GM12878 (cell line): Measurements from ENCODE around the gene LIMCH1.

Source experiments
- EZH2 ChIP-seq: IDR thresholded peaks from 2 replicates; pipeline ENCODE4 v1.6.1; 2012; ENCODE audit warnings: low read depth, mild to moderate bottlenecking, control low read depth, inconsistent platforms, low read length, borderline replicate concordance; ENCODE audit not compliant: control insufficient read depth
- RAD21 ChIP-seq: IDR thresholded peaks from 2 replicates; pipeline ENCODE4 v1.6.1; 2011; ENCODE audit warnings: mild to moderate bottlenecking, low read depth, low read length, moderate library complexity; ENCODE audit not compliant: insufficient read depth
- RFX5 ChIP-seq: IDR thresholded peaks from 2 replicates; pipeline ENCODE4 v1.6.1; 2011; ENCODE audit warnings: low read depth, low read length, improper control_type of control experiment
- SMARCA5 ChIP-seq: fragments of 450-650 bp; IDR thresholded peaks from 2 replicates; pipeline ENCODE4 v1.6.1; 2017; ENCODE audit warnings: mild to moderate bottlenecking
- TF ChIP-seq, protein P1 (sequence below), 3 experiments: IDR thresholded peaks in 2 of 3; conservative IDR thresholded peaks in 1 of 3; 2 replicates each; pipeline ENCODE4 v1.5.1; 2011; ENCODE audit warnings: low read depth in 3 of 3, low read length in 3 of 3, mild to moderate bottlenecking in 3 of 3, control low read depth in 2 of 3, moderate library complexity in 2 of 3, inconsistent platforms in 1 of 3, mixed read lengths in 1 of 3; ENCODE audit not compliant: control insufficient read depth in 2 of 3, insufficient read depth in 1 of 3; ENCODE audit errors: extremely low read depth in 1 of 3

DNA sequence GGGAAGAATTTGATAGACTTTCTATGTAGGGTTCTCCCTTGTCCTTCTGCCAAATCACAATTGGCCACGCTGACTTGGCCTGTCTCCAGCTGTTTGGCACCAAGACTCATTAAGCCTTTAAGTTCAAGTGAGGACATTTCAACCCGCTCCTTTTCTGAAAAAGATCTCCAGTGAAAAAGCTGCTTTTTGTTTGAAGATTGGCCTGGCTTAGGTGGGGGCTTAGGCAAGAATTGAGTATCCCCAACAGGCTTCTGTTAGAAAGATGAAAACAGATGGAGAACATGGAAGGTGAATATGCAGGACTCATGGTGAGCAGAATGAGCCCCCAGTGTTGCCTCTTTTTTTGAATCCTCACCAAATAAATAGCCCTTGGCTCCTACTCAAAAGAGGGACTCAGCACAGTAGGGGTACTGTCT is 28.5 kb upstream of the LIMCH1 start:
- TF ChIP-seq EZH2 (no peak), RFX5 (no peak), SMARCA5 (no peak), RAD21 (no peak)
- TF ChIP-seq, protein P1, sequence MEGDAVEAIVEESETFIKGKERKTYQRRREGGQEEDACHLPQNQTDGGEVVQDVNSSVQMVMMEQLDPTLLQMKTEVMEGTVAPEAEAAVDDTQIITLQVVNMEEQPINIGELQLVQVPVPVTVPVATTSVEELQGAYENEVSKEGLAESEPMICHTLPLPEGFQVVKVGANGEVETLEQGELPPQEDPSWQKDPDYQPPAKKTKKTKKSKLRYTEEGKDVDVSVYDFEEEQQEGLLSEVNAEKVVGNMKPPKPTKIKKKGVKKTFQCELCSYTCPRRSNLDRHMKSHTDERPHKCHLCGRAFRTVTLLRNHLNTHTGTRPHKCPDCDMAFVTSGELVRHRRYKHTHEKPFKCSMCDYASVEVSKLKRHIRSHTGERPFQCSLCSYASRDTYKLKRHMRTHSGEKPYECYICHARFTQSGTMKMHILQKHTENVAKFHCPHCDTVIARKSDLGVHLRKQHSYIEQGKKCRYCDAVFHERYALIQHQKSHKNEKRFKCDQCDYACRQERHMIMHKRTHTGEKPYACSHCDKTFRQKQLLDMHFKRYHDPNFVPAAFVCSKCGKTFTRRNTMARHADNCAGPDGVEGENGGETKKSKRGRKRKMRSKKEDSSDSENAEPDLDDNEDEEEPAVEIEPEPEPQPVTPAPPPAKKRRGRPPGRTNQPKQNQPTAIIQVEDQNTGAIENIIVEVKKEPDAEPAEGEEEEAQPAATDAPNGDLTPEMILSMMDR (IDR thresholded peaks at IDR 0.05 in 2 of 3, conservative IDR thresholded peaks at IDR 0.05 in 1 of 3; ENCODE audit: control insufficient read depth in 2 of 3, extremely low read depth in 1 of 3, insufficient read depth in 1 of 3, low read depth in 3 of 3, low read length in 3 of 3) = no peak
